H1 (cell line): ENCODE results near the gene IKZF2. TPM values are rescaled to one million over a fixed set of nuclear protein-coding genes. Genes with fewer than 3 reads are reported as not detected.

Source experiments
- CTCF ChIA-PET: fragments of 300-600 bp; sonication (Branson Sonifier 250); formaldehyde crosslinking; loops from one replicate; lab custom pipeline; 2021; ENCODE audit not compliant: partially characterized antibody; lab: Charles Lee
- POLR2A ChIA-PET: fragments of 300-600 bp; sonication (Branson Sonifier 250); formaldehyde crosslinking; loops from one replicate; lab custom pipeline; 2021; ENCODE audit warnings: inconsistent platforms; ENCODE audit not compliant: partially characterized antibody; lab: Charles Lee
- DNase-seq, 2 experiments: peaks; one replicate each; pipeline versions ENCODE4 v3.0.0 to v3.0.0-alpha.2; 2010 to 2022; ENCODE audit warnings: low spot score in 2 of 2, low read depth in 1 of 2, mixed read lengths in 1 of 2
- FAIRE-seq: peaks from 2 replicates; lab custom pipeline; 2011; peaks lifted over from hg19 to GRCh38; lab: Jason Lieb, UNC
- H2AFZ ChIP-seq: 2 replicates; pipeline ENCODE4 v1.8.1; 2012; ENCODE audit warnings: low read length, inconsistent platforms
- H2AK5ac ChIP-seq: 2 replicates; pipeline ENCODE4 v1.6.1; 2013; ENCODE audit warnings: low read depth, low read length
- H2BK120ac ChIP-seq: replicated peaks from 2 replicates; pipeline ENCODE3; 2013; ENCODE audit warnings: low read depth, low read length, inconsistent platforms
- H2BK12ac ChIP-seq: 2 replicates; pipeline ENCODE4 v1.6.1; 2013; ENCODE audit warnings: low read depth, low read length
- H2BK15ac ChIP-seq: 2 replicates; pipeline ENCODE4 v1.6.1; 2013; ENCODE audit warnings: low read length
- H2BK20ac ChIP-seq: 2 replicates; pipeline ENCODE4 v1.6.1; 2013; ENCODE audit warnings: low read length
- H2BK5ac ChIP-seq: 2 replicates; pipeline ENCODE4 v1.6.1; 2013; ENCODE audit warnings: low read depth, low read length
- H3K14ac ChIP-seq: 2 replicates; pipeline ENCODE4 v1.6.1; 2013; ENCODE audit warnings: inconsistent platforms; ENCODE audit not compliant: insufficient read length
- H3K18ac ChIP-seq: 2 replicates; pipeline ENCODE4 v1.6.1; 2013; ENCODE audit warnings: low read length; ENCODE audit errors: extremely low read depth
- H3K23ac ChIP-seq: 2 replicates; pipeline ENCODE4 v1.6.1; 2013; ENCODE audit warnings: inconsistent platforms; ENCODE audit not compliant: insufficient read length
- H3K23me2 ChIP-seq: 2 replicates; pipeline ENCODE4 v1.6.1; 2013; ENCODE audit warnings: low read depth, low read length
- H3K27ac ChIP-seq: 2 replicates; pipeline ENCODE4 v1.6.1; 2011; ENCODE audit warnings: low read depth, low read length, inconsistent platforms
- H3K27me3 ChIP-seq, 4 experiments: replicated peaks in 1 of 4; 1 replicate in 1 of 4; 2 replicates in 3 of 4; pipeline versions ENCODE4 v1.6.1 to v1.8.1; 2011 to 2013; ENCODE audit warnings: low read length in 3 of 4, mild to moderate bottlenecking in 3 of 4, inconsistent platforms in 2 of 4, mixed read lengths in 2 of 4, moderate library complexity in 1 of 4; ENCODE audit not compliant: control insufficient read depth in 3 of 4, insufficient read depth in 3 of 4; ENCODE audit errors: extremely low read depth in 1 of 4
- H3K36me3 ChIP-seq, 4 experiments: 2 replicates each; pipeline versions ENCODE4 v1.6.1 to v1.8.1; 2011 to 2013; ENCODE audit warnings: mild to moderate bottlenecking in 4 of 4, low read length in 3 of 4, moderate library complexity in 2 of 4, control low read depth in 1 of 4, inconsistent platforms in 1 of 4; ENCODE audit not compliant: insufficient read depth in 4 of 4, control insufficient read depth in 2 of 4
- H3K4ac ChIP-seq: replicated peaks from 2 replicates; pipeline ENCODE3; 2013; ENCODE audit warnings: low read length, low read depth, mixed read lengths, inconsistent platforms; ENCODE audit not compliant: insufficient read length
- H3K4me1 ChIP-seq, 4 experiments: replicated peaks in 1 of 4; 1 replicate in 1 of 4; 2 replicates in 3 of 4; pipeline versions ENCODE4 v1.6.1 to v1.8.1; 2011 to 2013; ENCODE audit warnings: low read length in 3 of 4, inconsistent platforms in 2 of 4, mixed read lengths in 1 of 4; ENCODE audit not compliant: insufficient read depth in 4 of 4, control insufficient read depth in 3 of 4
- H3K4me2 ChIP-seq, 2 experiments: 2 replicates each; pipeline versions ENCODE4 v1.6.1 to v1.8.1; 2011 to 2013; ENCODE audit warnings: low read depth in 2 of 2, low read length in 2 of 2, control low read depth in 1 of 2, inconsistent platforms in 1 of 2, mild to moderate bottlenecking in 1 of 2; ENCODE audit not compliant: insufficient read depth in 1 of 2
- H3K4me3 ChIP-seq, 4 experiments: fragments of 200-600, 300-600 bp in 1 of 4; sonication (generic), shearing (Covaris generic), sonication (Bioruptor Twin) in 1 of 4; 2 replicates each; pipeline versions ENCODE4 v1.5.1 to v1.8.1; 2011 to 2016; ENCODE audit warnings: low read length in 4 of 4, low read depth in 3 of 4, control low read depth in 2 of 4, inconsistent platforms in 2 of 4, mild to moderate bottlenecking in 2 of 4, mixed read lengths in 1 of 4, moderate library complexity in 1 of 4; ENCODE audit not compliant: insufficient read depth in 2 of 4; ENCODE audit errors: extremely low read depth in 1 of 4
- H3K56ac ChIP-seq: replicated peaks from 2 replicates; pipeline ENCODE3; 2013; ENCODE audit warnings: low read depth, mild to moderate bottlenecking, mixed read lengths, low read length, inconsistent platforms; ENCODE audit not compliant: insufficient read length
- H3K79me1 ChIP-seq: 2 replicates; pipeline ENCODE4 v1.6.1; 2013; ENCODE audit warnings: low read depth, low read length, control low read depth
- H3K79me2 ChIP-seq, 2 experiments: 2 replicates each; pipeline versions ENCODE4 v1.6.1 to v1.8.1; 2012 to 2013; ENCODE audit warnings: low read length in 2 of 2, mild to moderate bottlenecking in 2 of 2, inconsistent platforms in 1 of 2; ENCODE audit not compliant: insufficient read depth in 2 of 2, control insufficient read depth in 1 of 2
- H3K9ac ChIP-seq, 4 experiments: replicated peaks in 1 of 4; 1 replicate in 1 of 4; 2 replicates in 3 of 4; pipeline versions ENCODE4 v1.6.1 to v1.8.1; 2011 to 2013; ENCODE audit warnings: low read depth in 3 of 4, low read length in 3 of 4, control low read depth in 2 of 4, mild to moderate bottlenecking in 2 of 4, moderate library complexity in 2 of 4, inconsistent platforms in 1 of 4; ENCODE audit errors: extremely low read depth in 1 of 4
- H3K9me3 ChIP-seq, 2 experiments: 2 replicates each; pipeline versions ENCODE4 v1.6.1 to v1.8.1; 2012 to 2013; ENCODE audit warnings: mild to moderate bottlenecking in 2 of 2, moderate library complexity in 2 of 2, control low read depth in 1 of 2, inconsistent platforms in 1 of 2, low read depth in 1 of 2, low read length in 1 of 2, mixed read lengths in 1 of 2; ENCODE audit not compliant: insufficient read depth in 2 of 2
- H4K20me1 ChIP-seq, 2 experiments: replicated peaks in 1 of 2; 2 replicates each; pipeline versions ENCODE3 to v1.8.1; 2011 to 2013; ENCODE audit warnings: inconsistent platforms in 2 of 2, low read length in 2 of 2, mild to moderate bottlenecking in 1 of 2; ENCODE audit not compliant: insufficient read depth in 2 of 2, control insufficient read depth in 1 of 2
- H4K5ac ChIP-seq: 2 replicates; pipeline ENCODE4 v1.6.1; 2013; ENCODE audit warnings: low read length, low read depth, mixed read lengths, inconsistent platforms; ENCODE audit not compliant: insufficient read length
- H4K8ac ChIP-seq: 2 replicates; pipeline ENCODE4 v1.8.0; 2013; ENCODE audit warnings: mild to moderate bottlenecking, moderate library complexity, low read length, inconsistent platforms; ENCODE audit not compliant: insufficient read depth; ENCODE audit errors: extremely low read depth
- H4K91ac ChIP-seq: replicated peaks from 2 replicates; pipeline ENCODE3; 2013; ENCODE audit warnings: low read length, mixed read lengths, inconsistent platforms; ENCODE audit not compliant: insufficient read length
- BCL11A ChIP-seq, 2 experiments: IDR thresholded peaks; one replicate each; pipeline ENCODE4 v1.6.1; 2011; ENCODE audit warnings: low read depth in 2 of 2, low read length in 2 of 2, mild to moderate bottlenecking in 2 of 2
- CHD7 ChIP-seq: fragments of 300-600 bp; sonication (generic); IDR thresholded peaks from 2 replicates; pipeline ENCODE4 v1.7.1; 2012; ENCODE audit warnings: low read length, moderate library complexity, mild to moderate bottlenecking, inconsistent platforms; ENCODE audit not compliant: insufficient replicate concordance
- polyA plus RNA-seq, 7 experiments: library from polyadenylated mRNA; depleted of rRNA in 3 of 7; stranded (reverse) in 5 of 7; unstranded in 2 of 7; fragments of >200 nt in 5 of 7; fragments of 200-250 nt in 2 of 7; gene quantifications; 1 replicate in 5 of 7; 2 replicates in 1 of 7; 4 replicates in 1 of 7; pipeline versions ENCODE4 v1.2.1 to v1.2.3, GENCODE V29; 2011 to 2013; ENCODE audit warnings: missing spikeins in 2 of 7, mixed read lengths in 2 of 7
- total RNA-seq: library from RNA; stranded (reverse); fragmentation: NEBNext Ultra II Directional; extraction: Animal tissue kit (Norgen Biotek cat#: 25700); gene quantifications from 2 replicates; pipeline ENCODE4 v1.2.1, GENCODE V29; 2021

IKZF2 gene
- total and polyA plus RNA-seq, 2 of the 8 experiments (the other 6 are each of a cell fraction or from before 2014, with no cell fraction given), result 1.7 to 4.4 TPM

DNA sequence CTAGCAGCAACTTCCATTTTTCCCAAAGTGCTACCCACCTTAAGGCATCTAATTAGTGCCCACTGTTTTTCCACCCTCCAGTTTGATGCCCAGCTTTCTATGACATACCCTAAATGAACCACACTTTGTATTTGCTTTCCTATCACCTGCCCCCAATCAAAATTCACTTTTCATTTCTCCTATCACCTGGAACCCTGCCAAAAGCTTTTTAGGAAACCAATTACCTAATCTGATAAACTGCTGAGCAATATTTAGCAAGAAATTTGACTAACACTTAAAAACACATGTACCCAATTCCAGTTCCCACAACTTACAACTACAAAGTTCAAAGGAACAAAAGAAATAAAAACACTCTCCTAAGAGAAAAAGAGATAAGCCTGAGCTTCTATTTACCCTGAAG, 71.7 kb downstream of the IKZF2 start:
- H3K4ac ChIP-seq, result no peak overlapping the region
- H2BK15ac ChIP-seq, result no peak overlapping the region
- H4K8ac ChIP-seq, result no peak overlapping the region
- H3K4me1 ChIP-seq, result no peaks in the 10 kb centered on the region
- H3K79me1 ChIP-seq, result no peaks in the 10 kb centered on the region
- H3K9ac ChIP-seq, result no peak overlapping the region
- H3K4me2 ChIP-seq, result no peak overlapping the region
- no peak overlapping the region for H4K5ac ChIP-seq
- no peak overlapping the region for H2BK12ac ChIP-seq
- no peaks in the 10 kb centered on the region for H3K9me3 ChIP-seq
- ChIA-PET CTCF (no interaction called here), POLR2A (no interaction called here)
- no peak overlapping the region for H2AK5ac ChIP-seq
- H4K91ac ChIP-seq, result no peak overlapping the region
- H3K56ac ChIP-seq, result no peak overlapping the region
- no peak overlapping the region for H2AFZ ChIP-seq
- no peak overlapping the region for H2BK5ac ChIP-seq
- H3K23me2 ChIP-seq, result no peaks in the 10 kb centered on the region
- H2BK120ac ChIP-seq, result no peak overlapping the region
- H3K18ac ChIP-seq, result no peak overlapping the region
- H3K36me3 ChIP-seq, result no peaks in the 10 kb centered on the region
- H3K23ac ChIP-seq, result no peak overlapping the region
- no peak overlapping the region for H3K4me3 ChIP-seq
- H3K14ac ChIP-seq, result no peak overlapping the region
- no peak for FAIRE-seq
- peaks cover 0 to 1% of the 10 kb centered on the region in 2 experiments for H4K20me1 ChIP-seq
- H3K27me3 ChIP-seq, result no peaks in the 10 kb centered on the region
- H2BK20ac ChIP-seq, result no peak overlapping the region
- DNase-seq, result no peak
- H3K27ac ChIP-seq, result no peak overlapping the region
- H3K79me2 ChIP-seq, result no peaks in the 10 kb centered on the region
- TF ChIP-seq CHD7 (no peak), BCL11A (IDR thresholded peaks at IDR 0.05; ENCODE audit: low read depth in 2 of 2, low read length in 2 of 2) (no peak)
